Measurements from ENCODE around the gene MPHOSPH6.
"Not testable (repeated sequence)": the region's sequence is repeated elsewhere in the genome, so short reads cannot be mapped to it uniquely, and the experiment has no call there.

The MPHOSPH6 gene

GRCh38 chr16:82119405-82119804 is 50.6 kb downstream of the MPHOSPH6 start:
- DNase-seq (ENCODE audit: low read depth, low spot score), result no peak

GRCh38 chr16:82118749-82119148 is 51.3 kb downstream of the MPHOSPH6 start:
- DNase-seq (ENCODE audit: low read depth, low spot score), result no peak

- no peak for DNase-seq (ENCODE audit: low read depth, low spot score)
Measured at GRCh38 chr16:82116535-82116934, 53.5 kb downstream of the MPHOSPH6 start.

- DNase-seq (ENCODE audit: low read depth, low spot score), result no peak
Measured at GRCh38 chr16:82113741-82114140, 56.3 kb downstream of the MPHOSPH6 start.

- DNase-seq (ENCODE audit: low read depth, low spot score), result no peak
Measured at GRCh38 chr16:82111944-82112343, 58.1 kb downstream of the MPHOSPH6 start.

GRCh38 chr16:82109266-82109665 is 60.8 kb downstream of the MPHOSPH6 start:
- not testable (repeated sequence) for DNase-seq (ENCODE audit: low read depth, low spot score)

GRCh38 chr16:82108774-82109173 is 61.2 kb downstream of the MPHOSPH6 start:
- no peak for DNase-seq (ENCODE audit: low read depth, low spot score)

- no peak for DNase-seq (ENCODE audit: low read depth, low spot score)
Measured at GRCh38 chr16:82108100-82108499, 61.9 kb downstream of the MPHOSPH6 start.

- no peak for DNase-seq (ENCODE audit: low read depth, low spot score)
Measured at GRCh38 chr16:82105107-82105506, 64.9 kb downstream of the MPHOSPH6 start.

Measured in brain pericyte (primary cell).